ENCODE data around the gene ALDOA. TPM values are rescaled to one million over a fixed set of nuclear protein-coding genes. Genes with fewer than 3 reads are reported as not detected.

ALDOA gene
- total and polyA plus RNA-seq, 3 experiments from 2014 or later = 1,157 to 1,909 (median 1,907) TPM

DNA sequence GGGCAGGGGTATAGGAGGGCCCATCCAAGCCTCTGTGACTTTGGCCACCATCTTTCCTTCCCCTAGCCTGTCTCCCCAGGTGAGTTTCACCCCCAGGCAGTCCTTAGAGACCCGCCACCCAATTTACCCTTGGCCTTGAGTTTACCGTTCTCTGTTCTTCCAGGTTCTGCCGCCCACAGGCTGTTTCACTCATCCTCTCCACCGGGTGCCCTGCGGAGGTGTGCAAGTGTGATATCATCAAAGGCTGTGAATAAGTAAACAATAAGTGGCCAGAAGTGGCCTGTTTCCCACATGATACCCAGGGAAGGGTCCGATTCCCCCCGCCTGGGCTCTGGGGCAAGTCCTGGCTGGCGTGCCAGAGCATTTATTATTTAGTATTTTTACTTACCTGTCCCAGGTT, 19.4 kb upstream of the ALDOA start:
- DNase-seq = no peak
- no peak overlapping the region for H3K27ac ChIP-seq (ENCODE audit: low read depth, low read length)
- H3K4me1 ChIP-seq (ENCODE audit: insufficient read depth, low read length) = no peaks in the 10 kb centered on the region
- no peaks in the 10 kb centered on the region for H3K36me3 Mint-ChIP-seq
- H3K27me3 Mint-ChIP-seq = peaks cover 3 to 7% of the 10 kb centered on the region in 2 donors
- H3K4me3 ChIP-seq (ENCODE audit: low read length) = no peak overlapping the region
- ChIA-PET POLR2A (no interaction called here), CTCF (no interaction called here)
- H3K36me3 ChIP-seq (ENCODE audit: insufficient read depth, low read length) = no peaks in the 10 kb centered on the region
- H3K4me1 Mint-ChIP-seq = peaks cover 0 to 2% (median 0%) of the 10 kb centered on the region in 3 donors
- peak overlapping the region in 1 of 8 donors; percentile 61 for H3K27ac Mint-ChIP-seq
- no peaks in the 10 kb centered on the region for H3K27me3 ChIP-seq (ENCODE audit: insufficient read depth, low read length, poor library complexity, severe bottlenecking)
- no peaks in the 10 kb centered on the region for H3K9me3 ChIP-seq (ENCODE audit: low read length)
- no peak overlapping the region for H3K4me3 Mint-ChIP-seq
- no peaks in the 10 kb centered on the region for H3K9me3 Mint-ChIP-seq

DNA sequence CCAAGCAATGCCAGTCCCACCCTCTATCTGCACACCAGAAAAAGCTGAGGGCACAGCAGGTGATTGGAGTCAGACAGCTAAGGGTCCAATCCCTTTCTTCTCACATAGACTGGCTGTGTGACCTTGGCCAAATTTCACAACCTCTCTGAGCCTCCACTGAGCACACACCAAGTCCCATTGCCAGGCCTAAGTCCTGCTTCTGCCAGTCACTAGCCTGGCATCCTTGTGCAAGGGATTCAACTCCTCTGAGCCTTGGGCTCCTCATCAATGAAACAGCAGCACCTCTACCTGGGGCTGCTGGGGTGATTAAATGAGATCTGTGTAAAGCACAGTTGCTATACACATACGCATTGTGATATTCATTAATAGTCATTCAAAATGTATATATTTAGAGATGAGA, 19.0 kb upstream of the ALDOA start:
- DNase-seq = no peak
- no peak overlapping the region for H3K4me3 Mint-ChIP-seq
- peaks cover 0 to 4% (median 0%) of the 10 kb centered on the region in 3 donors for H3K4me1 Mint-ChIP-seq
- H3K27ac ChIP-seq (ENCODE audit: low read depth, low read length) = no peak overlapping the region
- H3K9me3 ChIP-seq (ENCODE audit: low read length) = no peaks in the 10 kb centered on the region
- H3K27ac Mint-ChIP-seq = no peak overlapping the region
- no peaks in the 10 kb centered on the region for H3K36me3 ChIP-seq (ENCODE audit: insufficient read depth, low read length)
- no peaks in the 10 kb centered on the region for H3K27me3 ChIP-seq (ENCODE audit: insufficient read depth, low read length, poor library complexity, severe bottlenecking)
- ChIA-PET POLR2A (no interaction called here), CTCF (interaction anchor here (1.1 kb wide), 1 partner anchor 14 kb away, joined by 4 read pairs; no protein-coding TSS in a partner anchor)
- no peaks in the 10 kb centered on the region for H3K4me1 ChIP-seq (ENCODE audit: insufficient read depth, low read length)
- peaks cover 2 to 6% of the 10 kb centered on the region in 2 donors for H3K27me3 Mint-ChIP-seq
- no peaks in the 10 kb centered on the region for H3K36me3 Mint-ChIP-seq
- no peak overlapping the region for H3K4me3 ChIP-seq (ENCODE audit: low read length)
- no peaks in the 10 kb centered on the region for H3K9me3 Mint-ChIP-seq

DNA sequence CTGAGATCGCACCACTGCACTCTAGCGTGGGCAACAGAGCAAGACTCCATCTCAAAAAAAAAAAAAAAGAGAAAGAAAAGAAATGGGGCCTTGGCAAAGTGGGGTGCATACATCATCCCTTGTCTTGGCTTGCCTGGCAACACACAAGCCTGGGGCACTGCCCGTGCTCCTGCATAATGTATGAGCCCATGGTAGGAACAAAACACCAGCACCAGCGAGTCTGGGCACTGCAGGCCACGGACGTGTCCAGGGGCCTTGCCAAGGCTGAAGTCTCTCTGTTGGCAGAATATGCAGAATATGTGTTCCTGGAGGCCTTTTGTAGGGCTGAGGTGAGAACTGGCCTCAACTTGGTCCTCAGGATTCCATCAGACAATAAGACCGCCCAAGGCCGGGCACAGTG, 15.7 kb upstream of the ALDOA start:
- Histone ChIP-seq H3K9me3 (ENCODE audit: low read length) (no peaks in the 10 kb centered on the region), H3K36me3 (ENCODE audit: insufficient read depth, low read length) (no peaks in the 10 kb centered on the region), H3K27ac (ENCODE audit: low read depth, low read length) (no peak overlapping the region), H3K4me3 (ENCODE audit: low read length) (no peak overlapping the region), H3K4me1 (ENCODE audit: insufficient read depth, low read length) (peaks cover 6% of the 10 kb centered on the region), H3K27me3 (ENCODE audit: insufficient read depth, low read length, poor library complexity, severe bottlenecking) (no peaks in the 10 kb centered on the region)
- H3K36me3 Mint-ChIP-seq = no peaks in the 10 kb centered on the region
- ChIA-PET CTCF (interaction anchor here (1.0 to 1.5 kb wide), 3 partner anchors 17 to 43 kb away, joined by 3 read pairs; partner anchors contain the start of gene TLCD3B), POLR2A (interaction anchor here (1.0 kb wide), 1 partner anchor 22 kb away, joined by 5 read pairs; no protein-coding TSS in a partner anchor)
- DNase-seq = no peak
- H3K4me3 Mint-ChIP-seq = no peak overlapping the region
- no peaks in the 10 kb centered on the region for H3K27me3 Mint-ChIP-seq
- H3K27ac Mint-ChIP-seq = peak overlapping the region in 1 of 8 donors; percentile 67
- H3K9me3 Mint-ChIP-seq = no peaks in the 10 kb centered on the region
- H3K4me1 Mint-ChIP-seq = peaks cover 0 to 17% (median 11%) of the 10 kb centered on the region in 3 donors

- CTCF ChIA-PET = interaction anchor here (1.2 kb wide), 1 partner anchor 12 kb away, joined by 3 read pairs; no protein-coding TSS in a partner anchor
- Histone ChIP-seq H3K27me3 (ENCODE audit: insufficient read depth, low read length, poor library complexity, severe bottlenecking) (no peaks in the 10 kb centered on the region), H3K27ac (ENCODE audit: low read depth, low read length) (no peak overlapping the region), H3K9me3 (ENCODE audit: low read length) (no peaks in the 10 kb centered on the region), H3K4me3 (ENCODE audit: low read length) (no peak overlapping the region), H3K4me1 (ENCODE audit: insufficient read depth, low read length) (peaks cover 6% of the 10 kb centered on the region), H3K36me3 (ENCODE audit: insufficient read depth, low read length) (no peaks in the 10 kb centered on the region)
- Mint-ChIP-seq H3K27me3 (no peaks in the 10 kb centered on the region), H3K27ac (peak overlapping the region in 4 of 8 donors; percentile 51 to 78 (median 77)), H3K4me1 (peaks cover 0 to 22% (median 12%) of the 10 kb centered on the region in 3 donors), H3K9me3 (no peaks in the 10 kb centered on the region), H3K36me3 (no peaks in the 10 kb centered on the region), H3K4me3 (peak overlapping the region; percentile 46 to 74 (median 67))
- POLR2A ChIA-PET = no interaction called here
- DNase-seq = no peak
Measured at GRCh38 chr16:30051518-30051917, 14.0 kb upstream of the ALDOA start.

GRCh38 chr16:30052671-30053372, 12.7 kb upstream of the ALDOA start:
- H3K27me3 Mint-ChIP-seq = no peaks in the 10 kb centered on the region
- peak overlapping the region in 5 of 8 donors; percentile 32 to 75 (median 63) for H3K27ac Mint-ChIP-seq
- Histone ChIP-seq H3K9me3 (ENCODE audit: low read length) (no peaks in the 10 kb centered on the region), H3K36me3 (ENCODE audit: insufficient read depth, low read length) (no peaks in the 10 kb centered on the region), H3K4me1 (ENCODE audit: insufficient read depth, low read length) (peaks cover 6% of the 10 kb centered on the region), H3K4me3 (ENCODE audit: low read length) (peak overlapping the region; percentile 67), H3K27ac (ENCODE audit: low read depth, low read length) (peak overlapping the region; percentile 54), H3K27me3 (ENCODE audit: insufficient read depth, low read length, poor library complexity, severe bottlenecking) (no peaks in the 10 kb centered on the region)
- peaks cover 0 to 22% (median 12%) of the 10 kb centered on the region in 3 donors for H3K4me1 Mint-ChIP-seq
- ChIA-PET CTCF (interaction anchor here (0.8 kb wide), 1 partner anchor 21 kb away, joined by 3 read pairs; no protein-coding TSS in a partner anchor), POLR2A (interaction anchor here (1.6 kb wide), 1 partner anchor 13 kb away, joined by 10 read pairs; the partner anchor contains the start of gene ALDOA)
- no peaks in the 10 kb centered on the region for H3K36me3 Mint-ChIP-seq
- peak overlapping the region; percentile 83 to 92 (median 87) for H3K4me3 Mint-ChIP-seq
- peak; percentile 78 to 91 (median 82) for DNase-seq
- no peaks in the 10 kb centered on the region for H3K9me3 Mint-ChIP-seq

DNA sequence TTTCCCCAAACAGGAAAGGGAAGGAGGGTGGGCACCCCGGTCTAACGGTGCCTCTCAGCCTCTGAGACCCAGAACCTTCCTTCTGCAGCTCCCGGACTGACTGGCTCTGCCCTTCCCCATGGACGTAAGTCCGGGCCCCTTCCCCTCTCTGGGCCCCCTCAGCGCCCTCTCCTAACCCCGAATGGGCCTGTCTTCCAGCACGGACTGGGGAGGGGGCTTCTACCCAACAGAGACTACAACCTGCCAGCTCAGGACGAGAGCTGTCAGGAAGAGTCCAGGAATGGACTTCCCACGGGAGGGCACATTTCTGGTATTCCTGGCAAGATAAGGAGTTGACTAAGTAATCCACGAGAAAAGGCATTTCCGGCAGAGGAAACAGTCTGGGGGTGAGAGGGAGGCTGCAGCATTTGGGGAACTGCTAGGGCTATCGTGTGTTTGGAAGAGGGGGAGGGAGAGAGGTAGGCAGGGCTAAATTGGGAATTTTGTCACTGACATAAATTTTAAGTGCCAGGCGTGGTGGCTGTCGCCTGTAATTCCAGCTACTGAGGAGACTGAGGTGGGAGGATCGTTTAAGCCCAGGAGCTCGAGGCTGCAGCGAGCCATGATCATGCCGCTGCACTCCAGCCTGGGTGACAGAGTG, 12.1 kb upstream of the ALDOA start:
- Histone ChIP-seq H3K36me3 (ENCODE audit: insufficient read depth, low read length) (no peaks in the 10 kb centered on the region), H3K27ac (ENCODE audit: low read depth, low read length) (peak overlapping the region; percentile 54), H3K9me3 (ENCODE audit: low read length) (no peaks in the 10 kb centered on the region), H3K27me3 (ENCODE audit: insufficient read depth, low read length, poor library complexity, severe bottlenecking) (no peaks in the 10 kb centered on the region), H3K4me3 (ENCODE audit: low read length) (peak overlapping the region; percentile 67), H3K4me1 (ENCODE audit: insufficient read depth, low read length) (peaks cover 6% of the 10 kb centered on the region)
- Mint-ChIP-seq H3K9me3 (no peaks in the 10 kb centered on the region), H3K36me3 (no peaks in the 10 kb centered on the region), H3K4me1 (peaks cover 0 to 22% (median 12%) of the 10 kb centered on the region in 3 donors), H3K27me3 (no peaks in the 10 kb centered on the region), H3K27ac (peak overlapping the region in 4 of 8 donors; percentile 15 to 90 (median 42)), H3K4me3 (peak overlapping the region; percentile 51 to 92 (median 74))
- ChIA-PET POLR2A (interaction anchor here (1.6 kb wide), 1 partner anchor 12 kb away, joined by 10 read pairs; the partner anchor contains the start of gene ALDOA), CTCF (interaction anchor here (0.8 kb wide), 1 partner anchor 21 kb away, joined by 3 read pairs; no protein-coding TSS in a partner anchor)
- no peak for DNase-seq

DNA sequence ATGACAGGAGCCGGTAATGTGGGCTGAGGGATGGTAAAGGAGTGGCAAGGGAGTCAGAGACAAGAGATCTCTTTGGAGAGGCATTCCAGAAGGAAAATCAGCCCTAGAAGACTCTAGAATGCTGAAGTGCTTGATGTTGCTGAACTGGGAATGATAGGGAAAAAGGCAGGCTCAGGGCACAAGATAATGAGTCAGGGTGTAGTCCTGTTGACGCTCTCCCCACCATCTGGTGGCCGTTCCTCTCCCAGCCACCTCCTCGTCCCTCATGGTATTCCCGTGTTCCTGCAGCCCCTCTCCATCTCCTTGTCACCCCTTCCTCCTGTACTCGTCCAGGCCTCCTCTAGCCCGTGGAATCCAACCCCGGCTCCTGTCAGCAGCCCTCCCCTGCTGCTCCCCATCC, 11.1 kb upstream of the ALDOA start:
- peak overlapping the region in 2 of 8 donors; percentile 60 to 90 for H3K27ac Mint-ChIP-seq
- peaks cover 0 to 22% (median 12%) of the 10 kb centered on the region in 3 donors for H3K4me1 Mint-ChIP-seq
- ChIA-PET CTCF (interaction anchor here (1.3 to 1.6 kb wide), 3 partner anchors 12 to 392 kb away, joined by 3 to 8 read pairs (median 5); partner anchors contain the start of genes ALDOA, SPN and ZNF771), POLR2A (interaction anchor here (2.2 kb wide), 1 partner anchor 11 kb away, joined by 15 read pairs; the partner anchor contains the start of gene ALDOA)
- Histone ChIP-seq H3K27ac (ENCODE audit: low read depth, low read length) (no peak overlapping the region), H3K36me3 (ENCODE audit: insufficient read depth, low read length) (no peaks in the 10 kb centered on the region), H3K4me1 (ENCODE audit: insufficient read depth, low read length) (peaks cover 6% of the 10 kb centered on the region), H3K9me3 (ENCODE audit: low read length) (no peaks in the 10 kb centered on the region), H3K4me3 (ENCODE audit: low read length) (no peak overlapping the region), H3K27me3 (ENCODE audit: insufficient read depth, low read length, poor library complexity, severe bottlenecking) (no peaks in the 10 kb centered on the region)
- H3K27me3 Mint-ChIP-seq = no peaks in the 10 kb centered on the region
- peak overlapping the region in 6 of 7 donors; percentile 40 to 86 (median 70) for H3K4me3 Mint-ChIP-seq
- no peaks in the 10 kb centered on the region for H3K9me3 Mint-ChIP-seq
- no peak for DNase-seq
- H3K36me3 Mint-ChIP-seq = no peaks in the 10 kb centered on the region
